Esophagus squamous epithelium (tissue), 4 donors: Measurements from ENCODE around the gene SIDT2.

Source experiments
- POLR2A ChIP-seq, 4 donors: fragments of 450-650 bp; IDR thresholded peaks; one replicate each; pipeline ENCODE4 v1.6.1; 2017; ENCODE audit warnings: antibody characterized with exemption in 4 of 4, mild to moderate bottlenecking in 4 of 4, moderate library complexity in 3 of 4
- TF ChIP-seq, protein P1 (sequence below), 6 experiments: fragments of 450-650 bp in 4 of 6; fragments of 200-600 bp in 2 of 6; sonication (generic) in 2 of 6; IDR thresholded peaks; one replicate each; pipeline ENCODE4 v1.5.1; 2016 to 2019; ENCODE audit warnings: antibody characterized with exemption in 6 of 6, mild to moderate bottlenecking in 4 of 6, moderate library complexity in 4 of 6

DNA sequence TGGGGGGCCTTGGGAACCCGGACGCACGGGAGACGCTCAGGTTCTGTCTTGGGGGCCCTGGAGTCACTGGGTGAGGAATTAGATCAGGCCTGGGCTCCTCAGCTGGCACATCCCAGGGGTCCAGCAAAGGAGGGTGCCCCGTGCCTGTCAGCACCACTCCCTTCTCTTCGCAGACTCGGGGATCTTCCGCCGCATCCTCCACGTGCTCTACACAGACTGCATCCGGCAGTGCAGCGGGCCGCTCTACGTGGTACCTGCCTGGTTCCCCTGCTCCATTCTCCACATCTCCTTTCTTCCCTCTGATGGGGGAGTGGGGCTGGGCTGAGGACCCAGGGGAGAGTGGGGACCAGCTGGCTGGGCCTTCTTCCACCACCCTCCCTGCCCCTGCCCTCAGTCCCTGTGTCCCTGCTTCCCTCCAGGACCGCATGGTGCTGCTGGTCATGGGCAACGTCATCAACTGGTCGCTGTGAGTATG, 13.9 kb downstream of the SIDT2 start:
- TF ChIP-seq, protein P1, sequence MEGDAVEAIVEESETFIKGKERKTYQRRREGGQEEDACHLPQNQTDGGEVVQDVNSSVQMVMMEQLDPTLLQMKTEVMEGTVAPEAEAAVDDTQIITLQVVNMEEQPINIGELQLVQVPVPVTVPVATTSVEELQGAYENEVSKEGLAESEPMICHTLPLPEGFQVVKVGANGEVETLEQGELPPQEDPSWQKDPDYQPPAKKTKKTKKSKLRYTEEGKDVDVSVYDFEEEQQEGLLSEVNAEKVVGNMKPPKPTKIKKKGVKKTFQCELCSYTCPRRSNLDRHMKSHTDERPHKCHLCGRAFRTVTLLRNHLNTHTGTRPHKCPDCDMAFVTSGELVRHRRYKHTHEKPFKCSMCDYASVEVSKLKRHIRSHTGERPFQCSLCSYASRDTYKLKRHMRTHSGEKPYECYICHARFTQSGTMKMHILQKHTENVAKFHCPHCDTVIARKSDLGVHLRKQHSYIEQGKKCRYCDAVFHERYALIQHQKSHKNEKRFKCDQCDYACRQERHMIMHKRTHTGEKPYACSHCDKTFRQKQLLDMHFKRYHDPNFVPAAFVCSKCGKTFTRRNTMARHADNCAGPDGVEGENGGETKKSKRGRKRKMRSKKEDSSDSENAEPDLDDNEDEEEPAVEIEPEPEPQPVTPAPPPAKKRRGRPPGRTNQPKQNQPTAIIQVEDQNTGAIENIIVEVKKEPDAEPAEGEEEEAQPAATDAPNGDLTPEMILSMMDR (IDR thresholded peaks at IDR 0.05): no peak
- TF ChIP-seq POLR2A (IDR thresholded peaks at IDR 0.05): no peak
